B cell (primary cell): ENCODE measurements around the gene NUMBL. TPM values are rescaled to one million over a fixed set of nuclear protein-coding genes. Genes with fewer than 3 reads are reported as not detected.

Experiments
- ATAC-seq: fragments of 200-7000 bp; cut with Tn5 transposase; one replicate; pipeline ENCODE4 v1.10.0; 2021; ENCODE audit warnings: low read depth, mild to moderate bottlenecking, moderate number of reproducible peaks, moderate library complexity
- CTCF ChIA-PET: fragments of 350-600 bp; sonication (Branson Sonifier 250); formaldehyde crosslinking; loops from one replicate; lab custom pipeline; 2021; ENCODE audit warnings: antibody characterized with exemption, inconsistent platforms; lab: Charles Lee
- POLR2A ChIA-PET: fragments of 350-600 bp; sonication (Branson Sonifier 250); formaldehyde crosslinking; loops from one replicate; lab custom pipeline; 2021; ENCODE audit warnings: antibody characterized with exemption; lab: Charles Lee
- DNase-seq: peaks from one replicate; pipeline ENCODE4 v3.0.0; 2013
- H2AFZ ChIP-seq: 2 replicates; pipeline ENCODE4 v1.6.1; 2012; ENCODE audit warnings: mild to moderate bottlenecking, low read depth, low read length; ENCODE audit not compliant: insufficient read depth, poor library complexity, severe bottlenecking
- H3K27ac ChIP-seq, 2 donors: 1 replicate in 1 of 2; 2 replicates in 1 of 2; pipeline ENCODE4 v1.5.1; 2012 to 2013; ENCODE audit warnings: low read length in 2 of 2, mild to moderate bottlenecking in 2 of 2, moderate library complexity in 1 of 2
- H3K27me3 ChIP-seq, 4 experiments: fragments of 200-600 bp in 1 of 4; sonication (generic) in 1 of 4; replicated peaks in 1 of 4; 1 replicate in 2 of 4; 2 replicates in 2 of 4; pipeline versions ENCODE4 v1.6.1 to v1.7.0; 2013 to 2016; ENCODE audit warnings: low read length in 3 of 4, mild to moderate bottlenecking in 2 of 4, mixed read lengths in 1 of 4, moderate library complexity in 1 of 4; ENCODE audit not compliant: insufficient read depth in 4 of 4, control insufficient read depth in 3 of 4; ENCODE audit errors: control extremely low read depth in 1 of 4
- H3K36me3 ChIP-seq, 2 experiments: replicated peaks in 1 of 2; 1 replicate in 1 of 2; 2 replicates in 1 of 2; pipeline versions ENCODE4 v1.6.1 to v1.7.1; 2013; ENCODE audit warnings: low read length in 1 of 2; ENCODE audit not compliant: insufficient read depth in 2 of 2, control insufficient read depth in 1 of 2; ENCODE audit errors: control extremely low read depth in 1 of 2, extremely low read depth in 1 of 2
- H3K4me1 ChIP-seq, 2 donors: fragments of 200-600 bp in 1 of 2; sonication (generic) in 1 of 2; 1 replicate in 1 of 2; 2 replicates in 1 of 2; pipeline versions ENCODE4 v1.5.1 to v1.6.1; 2013 to 2017; ENCODE audit warnings: low read length in 2 of 2; ENCODE audit not compliant: control insufficient read depth in 2 of 2, insufficient read depth in 2 of 2
- H3K4me2 ChIP-seq: replicated peaks from 2 replicates; pipeline ENCODE3; 2012; ENCODE audit warnings: mild to moderate bottlenecking, low read depth, low read length; ENCODE audit not compliant: poor library complexity, severe bottlenecking
- H3K4me3 ChIP-seq, 5 experiments: fragments of 200-600 bp in 1 of 5; sonication (generic) in 1 of 5; 1 replicate in 3 of 5; 2 replicates in 2 of 5; pipeline versions ENCODE4 v1.5.1 to v1.7.0; 2011 to 2016; ENCODE audit warnings: low read length in 4 of 5, mild to moderate bottlenecking in 4 of 5, low read depth in 2 of 5, control low read depth in 1 of 5, moderate library complexity in 1 of 5; ENCODE audit not compliant: insufficient read depth in 1 of 5; ENCODE audit errors: control extremely low read depth in 1 of 5, extremely low read depth in 1 of 5
- H3K79me2 ChIP-seq: fragments of 200-600 bp; sonication (generic); one replicate; pipeline ENCODE4 v1.6.0; 2016; ENCODE audit warnings: low read length; ENCODE audit not compliant: control insufficient read depth, insufficient read depth
- H3K9ac ChIP-seq: fragments of 200-600 bp; sonication (generic); 2 replicates; pipeline ENCODE4 v1.6.1; 2017; ENCODE audit warnings: mild to moderate bottlenecking, low read length, moderate library complexity
- H3K9me3 ChIP-seq, 3 donors: one replicate each; pipeline versions ENCODE4 v1.6.1 to v1.7.1; 2013; ENCODE audit warnings: low read length in 2 of 3; ENCODE audit not compliant: control insufficient read depth in 2 of 3, insufficient read depth in 1 of 3; ENCODE audit errors: control extremely low read depth in 1 of 3
- H4K20me1 ChIP-seq: 2 replicates; pipeline ENCODE4 v1.6.0; 2012; ENCODE audit warnings: mild to moderate bottlenecking, low read length; ENCODE audit not compliant: insufficient read depth, control insufficient read depth, poor library complexity, severe bottlenecking
- H3K27ac Mint-ChIP-seq: one replicate; pipeline ENCODE4 v1.8.0; 2021; ENCODE audit warnings: mixed read lengths
- H3K27me3 Mint-ChIP-seq: one replicate; pipeline ENCODE4 v1.8.0; 2021; ENCODE audit warnings: mixed read lengths
- H3K4me1 Mint-ChIP-seq: one replicate; pipeline ENCODE4 v1.8.0; 2021; ENCODE audit warnings: mixed read lengths
- H3K4me3 Mint-ChIP-seq: one replicate; pipeline ENCODE4 v1.8.0; 2021; ENCODE audit warnings: mixed read lengths
- H3K9me3 Mint-ChIP-seq: one replicate; pipeline ENCODE4 v1.8.0; 2022; ENCODE audit warnings: mixed read lengths; ENCODE audit not compliant: insufficient read depth
- CTCF ChIP-seq: fragments of 200-600 bp; IDR thresholded peaks from one replicate; pipeline ENCODE4 v1.8.0; 2022; ENCODE audit warnings: antibody characterized with exemption, mild to moderate bottlenecking
- EZH2 ChIP-seq: IDR thresholded peaks from 2 replicates; pipeline ENCODE4 v1.6.1; 2012; ENCODE audit warnings: borderline replicate concordance, low read depth, mild to moderate bottlenecking, moderate library complexity, low read length; ENCODE audit not compliant: insufficient read depth, poor library complexity, severe bottlenecking
- WGBS: methylation state at CpG from one replicate; pipeline ENCODE4 v1.1.5; 2013; ENCODE audit warnings: missing lambda C conversion rate; ENCODE audit not compliant: insufficient coverage; 5-methylcytosine and 5-hydroxymethylcytosine counted together
- intact Hi-C: fragments of 100-400 bp; cut with micrococcal nuclease; formaldehyde crosslinking; loops from one replicate; pipeline ENCODE4 v1.10.0; 2022
- polyA plus RNA-seq: library from polyadenylated mRNA; depleted of rRNA; stranded (reverse); fragments of >200 nt; gene quantifications from 2 replicates; pipeline ENCODE4 v1.2.3, GENCODE V29; 2012
- total RNA-seq, 2 donors: library from RNA; stranded (reverse); fragments of 120-200 nt in 1 of 2; gene quantifications; 1 replicate in 1 of 2; 2 replicates in 1 of 2; pipeline versions ENCODE4 v1.2.3 to v1.2.4, GENCODE V29; 2013 to 2022

The NUMBL gene
- total and polyA plus RNA-seq, 2 donors (not counting 1 experiment from before 2014, with no cell fraction given): 7.8 to 21.8 TPM

GRCh38 chr19:40726279-40726678, 35.8 kb upstream of the NUMBL start:
- Histone ChIP-seq H3K9ac (no peak overlapping the region), H4K20me1 (peaks cover 14% of the 10 kb centered on the region), H3K9me3 (peaks cover 0 to 3% (median 0%) of the 10 kb centered on the region in 3 donors), H3K4me2 (no peak overlapping the region), H2AFZ (no peak overlapping the region), H3K27ac (no peak overlapping the region), H3K27me3 (no peaks in the 10 kb centered on the region), H3K79me2 (peaks cover 27% of the 10 kb centered on the region), H3K4me1 (no peaks in the 10 kb centered on the region), H3K36me3 (peaks cover 0 to 46% of the 10 kb centered on the region in 2 experiments), H3K4me3 (no peak overlapping the region)
- CTCF ChIA-PET: no interaction called here
- no CpG with 5 or more reads among the region's 4 CpGs for WGBS
- no peak overlapping the region for H3K4me3 Mint-ChIP-seq
- no peak overlapping the region for H3K27ac Mint-ChIP-seq
- DNase-seq: no peak
- TF ChIP-seq CTCF (no peak), EZH2 (no peak)
- no peaks in the 10 kb centered on the region for H3K9me3 Mint-ChIP-seq
- ATAC-seq: no peak
- POLR2A ChIA-PET: no interaction called here
- H3K4me1 Mint-ChIP-seq: peaks cover 14% of the 10 kb centered on the region
- H3K27me3 Mint-ChIP-seq: no peaks in the 10 kb centered on the region
- intact Hi-C loops: no loop called here

- ATAC-seq (no peak), DNase-seq (no peak)
- Histone ChIP-seq H3K79me2 (peaks cover 40% of the 10 kb centered on the region), H3K9ac (no peak overlapping the region), H3K4me2 (no peak overlapping the region), H3K27ac (no peak overlapping the region), H2AFZ (no peak overlapping the region), H3K4me3 (no peak overlapping the region), H3K9me3 (peaks cover 0 to 3% (median 0%) of the 10 kb centered on the region in 3 donors), H4K20me1 (peaks cover 14% of the 10 kb centered on the region), H3K27me3 (no peaks in the 10 kb centered on the region), H3K36me3 (peaks cover 0 to 37% of the 10 kb centered on the region in 2 experiments), H3K4me1 (peaks cover under 1 to 9% of the 10 kb centered on the region in 2 donors)
- Mint-ChIP-seq H3K27me3 (no peaks in the 10 kb centered on the region), H3K4me1 (peaks cover 25% of the 10 kb centered on the region), H3K9me3 (no peaks in the 10 kb centered on the region), H3K4me3 (no peak overlapping the region), H3K27ac (no peak overlapping the region)
- WGBS: 100% methylated on average over 3 of the region's 3 CpGs
- POLR2A ChIA-PET: no interaction called here
- intact Hi-C loops: no loop called here
- CTCF ChIA-PET: no interaction called here
- TF ChIP-seq EZH2 (no peak), CTCF (no peak)
Measured at GRCh38 chr19:40724855-40725254, 34.4 kb upstream of the NUMBL start.
